Measurements from ENCODE around the gene TPD52L3. TPM values are rescaled to one million over a fixed set of nuclear protein-coding genes. Genes with fewer than 3 reads are reported as not detected.

Gene TPD52L3
- total RNA-seq (2014; rRNA removed; shearing (Covaris generic)) = not detected in 2 replicates

- no peak for DNase-seq (ENCODE audit: low read depth)
Observed at GRCh38 chr9:6328103-6328502, at the start of gene TPD52L3. Gene TPD52L3, plus strand, starts transcription at chr9:6328375. Its CDS starts 221 bp downstream, at chr9:6328596.

GRCh38 chr9:6301858-6302257, 26.3 kb upstream of the TPD52L3 start:
- DNase-seq (ENCODE audit: low read depth) = no peak

- peak; percentile 16 for DNase-seq (ENCODE audit: low read depth)
Observed at GRCh38 chr9:6302417-6302816, 25.8 kb upstream of the TPD52L3 start.

- DNase-seq (ENCODE audit: low read depth) = no peak
Observed at GRCh38 chr9:6304232-6304631, 23.9 kb upstream of the TPD52L3 start.

- DNase-seq (ENCODE audit: low read depth) = peak; percentile 64
Observed at GRCh38 chr9:6305954-6306563, 22.1 kb upstream of the TPD52L3 start.

- DNase-seq (ENCODE audit: low read depth) = no peak
Observed at GRCh38 chr9:6307551-6308096, 20.6 kb upstream of the TPD52L3 start.

- no peak for DNase-seq (ENCODE audit: low read depth)
Observed at GRCh38 chr9:6330958-6331634, 2.9 kb downstream of the TPD52L3 start.

- DNase-seq (ENCODE audit: low read depth) = no peak
Observed at GRCh38 chr9:6334305-6334704, 6.1 kb downstream of the TPD52L3 start.

- DNase-seq (ENCODE audit: low read depth) = no peak
Observed at GRCh38 chr9:6348766-6349165, 20.6 kb downstream of the TPD52L3 start.

- no peak for DNase-seq (ENCODE audit: low read depth)
Observed at GRCh38 chr9:6351737-6352136, 23.6 kb downstream of the TPD52L3 start.

GRCh38 chr9:6354072-6354686, 26.0 kb downstream of the TPD52L3 start:
- DNase-seq (ENCODE audit: low read depth) = peak; percentile 72

- peak; percentile 60 for DNase-seq (ENCODE audit: low read depth)
Observed at GRCh38 chr9:6355728-6356127, 27.6 kb downstream of the TPD52L3 start.

GRCh38 chr9:6356441-6356840, 28.3 kb downstream of the TPD52L3 start:
- peak; percentile 26 for DNase-seq (ENCODE audit: low read depth)

GRCh38 chr9:6356904-6357303, 28.7 kb downstream of the TPD52L3 start:
- no peak for DNase-seq (ENCODE audit: low read depth)

GRCh38 chr9:6367128-6367890, 39.1 kb downstream of the TPD52L3 start:
- no peak for DNase-seq (ENCODE audit: low read depth)

GRCh38 chr9:6368831-6369230, 40.7 kb downstream of the TPD52L3 start:
- DNase-seq (ENCODE audit: low read depth) = no peak

Other genes with a start within 250 kb of the TPD52L3 start
- 3.7 and 3.9 TPM in 2 replicates for gene IL33, start 112.6 kb upstream of the TPD52L3 start, total RNA-seq (2014; rRNA removed; shearing (Covaris generic))
- 27.6 and 37.8 TPM in 2 replicates for gene UHRF2, start 84.8 kb downstream of the TPD52L3 start, total RNA-seq (2014; rRNA removed; shearing (Covaris generic))

All from M059J (cell line).